OCI-LY1 (cell line): ENCODE results near the gene SPTB.

ENCODE experiments used
- H2AFZ ChIP-seq: fragments of 200-600 bp; sonication (generic), shearing (Covaris generic); 2 replicates; pipeline ENCODE4 v1.6.0; 2014; ENCODE audit warnings: antibody characterized with exemption, mild to moderate bottlenecking, low read length
- H3F3A ChIP-seq: fragments of 200-600 bp; sonication (generic), shearing (Covaris generic); 2 replicates; pipeline ENCODE4 v1.6.0; 2014; ENCODE audit warnings: mild to moderate bottlenecking, antibody characterized with exemption, low read length, moderate library complexity; ENCODE audit not compliant: insufficient read depth
- H3K27ac ChIP-seq: fragments of 200-600 bp; sonication (generic); 2 replicates; pipeline ENCODE4 v1.5.1; 2014; ENCODE audit warnings: low read length, mixed run types, mild to moderate bottlenecking, low read depth; ENCODE audit not compliant: poor library complexity, severe bottlenecking
- H3K27me3 ChIP-seq: fragments of 200-600 bp; sonication (generic); 2 replicates; pipeline ENCODE4 v1.6.0; 2014; ENCODE audit warnings: antibody characterized with exemption, mild to moderate bottlenecking, low read length, moderate library complexity; ENCODE audit not compliant: insufficient read depth
- H3K36me3 ChIP-seq: fragments of 200-600 bp; sonication (generic); 2 replicates; pipeline ENCODE4 v1.6.1; 2014; ENCODE audit warnings: mild to moderate bottlenecking, antibody characterized with exemption, low read length, moderate library complexity, mixed read lengths; ENCODE audit not compliant: insufficient read depth
- H3K4me1 ChIP-seq: fragments of 200-600 bp; sonication (generic); 2 replicates; pipeline ENCODE4 v1.5.1; 2014; ENCODE audit warnings: mild to moderate bottlenecking, low read length, moderate library complexity; ENCODE audit not compliant: insufficient read depth, severe bottlenecking
- H3K4me2 ChIP-seq: fragments of 200-600 bp; sonication (generic), shearing (Covaris generic); 2 replicates; pipeline ENCODE4 v1.6.1; 2014; ENCODE audit warnings: low read length
- H3K4me3 ChIP-seq: fragments of 200-600 bp; sonication (generic); 2 replicates; pipeline ENCODE4 v1.5.1; 2014; ENCODE audit warnings: low read length, low read depth, mild to moderate bottlenecking, mixed read lengths; ENCODE audit not compliant: poor library complexity, severe bottlenecking
- H3K79me2 ChIP-seq: fragments of 200-600 bp; shearing (Covaris generic); 2 replicates; pipeline ENCODE4 v1.6.1; 2016; ENCODE audit warnings: mixed run types, low read length, mixed read lengths; ENCODE audit not compliant: insufficient read depth
- H3K9ac ChIP-seq: fragments of 200-600 bp; sonication (generic), shearing (Covaris generic); 2 replicates; pipeline ENCODE4 v1.6.1; 2014; ENCODE audit warnings: mild to moderate bottlenecking, low read length, mixed read lengths
- H3K9me2 ChIP-seq: fragments of 200-600 bp; sonication (generic), shearing (Covaris generic); 2 replicates; pipeline ENCODE4 v1.6.1; 2014; ENCODE audit warnings: low read depth, mild to moderate bottlenecking, low read length, mixed read lengths
- H3K9me3 ChIP-seq: fragments of 200-600 bp; shearing (Covaris generic); 2 replicates; pipeline ENCODE4 v1.6.1; 2014; ENCODE audit warnings: low read length, mixed read lengths
- H4K20me1 ChIP-seq: fragments of 200-600 bp; sonication (generic), shearing (Covaris generic); 2 replicates; pipeline ENCODE4 v1.6.0; 2016; ENCODE audit warnings: mild to moderate bottlenecking, low read length; ENCODE audit not compliant: insufficient read depth
- CTCF ChIP-seq: fragments of 200-600 bp; sonication (generic), shearing (Covaris generic); IDR thresholded peaks from 2 replicates; pipeline ENCODE4 v1.5.1; 2017; ENCODE audit warnings: mild to moderate bottlenecking, antibody characterized with exemption, low read length, moderate library complexity, mixed read lengths
- EZH2 ChIP-seq: fragments of 200-600 bp; sonication (generic), shearing (Covaris generic); IDR thresholded peaks from 2 replicates; pipeline ENCODE4 v1.8.0; 2017; ENCODE audit warnings: borderline replicate concordance, mixed run types, mild to moderate bottlenecking, antibody characterized with exemption, low read length, moderate library complexity, mixed read lengths

Gene SPTB

GRCh38 chr14:64759555-64759938 is 120.2 kb downstream of the SPTB start:
- H3K4me3 ChIP-seq: no peak overlapping the region
- no peaks in the 10 kb centered on the region for H3K9me3 ChIP-seq
- no peak overlapping the region for H3K4me2 ChIP-seq
- no peaks in the 10 kb centered on the region for H3K27me3 ChIP-seq
- H4K20me1 ChIP-seq: no peaks in the 10 kb centered on the region
- no peak overlapping the region for H3K9ac ChIP-seq
- H3K79me2 ChIP-seq: no peaks in the 10 kb centered on the region
- H2AFZ ChIP-seq: no peak overlapping the region
- H3K4me1 ChIP-seq: no peaks in the 10 kb centered on the region
- H3K9me2 ChIP-seq: no peaks in the 10 kb centered on the region
- no peaks in the 10 kb centered on the region for H3F3A ChIP-seq
- TF ChIP-seq CTCF: no peak
- TF ChIP-seq EZH2: no peak
- H3K27ac ChIP-seq: no peak overlapping the region
- no peaks in the 10 kb centered on the region for H3K36me3 ChIP-seq

DNA sequence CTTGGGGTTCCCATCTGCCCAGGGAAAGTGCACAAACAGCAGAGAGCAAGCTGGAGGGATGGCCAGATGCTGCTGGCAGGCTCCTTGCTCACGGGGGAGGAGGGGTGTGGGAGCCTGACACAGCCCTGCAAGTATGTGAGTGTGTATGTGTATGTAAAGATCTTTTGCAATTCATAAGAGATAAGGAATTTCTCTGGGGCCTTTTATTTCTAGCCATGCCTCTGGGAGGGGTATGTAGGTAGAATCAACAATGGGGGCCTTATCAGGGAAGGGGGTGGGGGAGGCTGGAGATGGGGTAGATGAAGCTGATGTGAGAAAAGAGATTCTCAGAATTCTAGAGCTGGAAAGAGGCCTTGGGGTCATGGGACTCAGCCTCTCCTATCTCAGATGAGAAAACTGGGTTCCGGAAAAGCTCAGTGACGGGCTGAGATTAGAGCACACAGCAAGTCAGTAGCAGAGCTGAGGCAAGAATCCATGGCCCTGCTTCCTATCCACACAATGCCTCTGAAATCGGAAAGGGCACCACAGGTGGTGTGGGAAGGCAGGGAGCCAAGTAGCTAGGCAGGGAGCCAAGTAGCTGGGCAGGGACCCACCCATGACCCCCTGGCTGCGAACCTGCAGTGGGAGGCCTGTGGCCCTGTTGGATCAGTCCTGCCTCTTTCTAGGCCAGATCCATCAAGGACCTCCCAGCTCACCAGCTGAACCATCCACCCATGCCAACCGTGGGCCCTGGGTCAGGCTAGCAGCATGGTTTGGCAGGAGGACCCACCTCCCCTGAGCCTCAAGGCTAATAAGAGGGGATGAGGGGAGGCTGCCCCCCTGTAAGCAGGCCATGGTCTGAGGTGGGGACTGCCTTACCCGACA is 120.8 kb downstream of the SPTB start:
- H4K20me1 ChIP-seq: no peaks in the 10 kb centered on the region
- H3K27ac ChIP-seq: no peak overlapping the region
- H3K4me2 ChIP-seq: no peak overlapping the region
- H3K9me3 ChIP-seq: no peaks in the 10 kb centered on the region
- no peaks in the 10 kb centered on the region for H3K79me2 ChIP-seq
- no peak for TF ChIP-seq EZH2
- TF ChIP-seq CTCF: no peak
- H3F3A ChIP-seq: no peaks in the 10 kb centered on the region
- no peak overlapping the region for H3K4me3 ChIP-seq
- no peaks in the 10 kb centered on the region for H3K36me3 ChIP-seq
- no peak overlapping the region for H3K9ac ChIP-seq
- no peaks in the 10 kb centered on the region for H3K9me2 ChIP-seq
- no peaks in the 10 kb centered on the region for H3K4me1 ChIP-seq
- no peaks in the 10 kb centered on the region for H3K27me3 ChIP-seq
- H2AFZ ChIP-seq: no peak overlapping the region

DNA sequence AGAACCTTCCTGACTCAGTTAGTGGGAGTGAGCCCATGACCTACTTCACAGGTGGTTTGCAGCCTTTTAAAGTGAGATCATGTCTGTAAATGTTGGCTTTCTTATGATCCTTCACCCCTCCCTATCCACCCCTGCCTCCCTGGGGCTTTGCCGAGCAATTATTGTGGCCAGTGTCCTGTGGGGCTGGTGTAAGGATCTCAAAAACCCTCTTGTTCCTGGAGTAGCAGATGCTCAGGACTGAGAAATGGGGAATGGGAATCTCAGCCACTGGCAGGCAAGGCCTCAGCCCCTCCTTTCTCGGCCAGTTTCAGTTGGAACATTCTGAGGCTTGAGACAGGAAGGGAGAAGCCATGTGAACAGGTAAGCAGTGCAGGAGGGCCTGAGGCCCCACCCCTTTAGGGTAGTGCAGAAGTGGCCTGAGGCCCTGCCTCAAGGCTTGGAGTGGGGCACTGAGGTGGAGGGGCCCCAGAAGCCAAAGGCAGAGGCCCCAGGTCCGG is 121.6 kb downstream of the SPTB start:
- no peak overlapping the region for H3K4me2 ChIP-seq

More for the DNA sequence above, 121.6 kb downstream of the SPTB start:
- H4K20me1 ChIP-seq: no peaks in the 10 kb centered on the region
- no peak overlapping the region for H3K9ac ChIP-seq
- H3K27me3 ChIP-seq: no peaks in the 10 kb centered on the region
- no peaks in the 10 kb centered on the region for H3F3A ChIP-seq
- no peaks in the 10 kb centered on the region for H3K79me2 ChIP-seq
- H3K4me3 ChIP-seq: no peak overlapping the region
- H3K36me3 ChIP-seq: no peaks in the 10 kb centered on the region
- no peak overlapping the region for H3K27ac ChIP-seq
- TF ChIP-seq CTCF: no peak
- TF ChIP-seq EZH2: no peak
- H3K4me1 ChIP-seq: no peaks in the 10 kb centered on the region
- no peaks in the 10 kb centered on the region for H3K9me3 ChIP-seq
- H2AFZ ChIP-seq: no peak overlapping the region
- H3K9me2 ChIP-seq: no peaks in the 10 kb centered on the region
